CD4-positive, CD25-positive, alpha-beta regulatory T cell (primary cell): ENCODE measurements around the gene ASGR2. TPM values are rescaled to one million over a fixed set of nuclear protein-coding genes. Genes with fewer than 3 reads are reported as not detected.
"Not testable (repeated sequence)": the region's sequence is repeated elsewhere in the genome, so short reads cannot be mapped to it uniquely, and the experiment has no call there.

Source experiments
- ATAC-seq, 2 donors: fragments of 150-1000 bp; cut with Tn5 transposase; one replicate each; pipeline ENCODE4 v1.10.0; 2021; ENCODE audit warnings: low read depth in 2 of 2, moderate number of reproducible peaks in 2 of 2, moderate library complexity in 1 of 2
- DNase-seq, 3 donors: peaks; one replicate each; pipeline versions ENCODE4 v3.0.0 to v3.0.0-alpha.2; 2012 to 2022; ENCODE audit warnings: mixed read lengths in 1 of 3
- H3K27ac ChIP-seq: one replicate; pipeline ENCODE4 v1.7.0; 2013; ENCODE audit warnings: mild to moderate bottlenecking, low read length; ENCODE audit not compliant: insufficient read depth, poor library complexity, severe bottlenecking
- H3K27me3 ChIP-seq: one replicate; pipeline ENCODE4 v1.7.0; 2013; ENCODE audit warnings: low read length; ENCODE audit not compliant: control insufficient read depth, insufficient read depth
- H3K36me3 ChIP-seq: one replicate; pipeline ENCODE4 v1.7.0; 2013; ENCODE audit warnings: mild to moderate bottlenecking, low read length, moderate library complexity; ENCODE audit not compliant: control insufficient read depth, insufficient read depth
- H3K4me1 ChIP-seq: 2 replicates; pipeline ENCODE4 v1.7.0; 2013; ENCODE audit warnings: mild to moderate bottlenecking, low read length; ENCODE audit not compliant: insufficient read depth, control insufficient read depth, poor library complexity, severe bottlenecking
- H3K4me3 ChIP-seq: one replicate; pipeline ENCODE4 v1.7.0; 2013; ENCODE audit warnings: low read depth, mild to moderate bottlenecking, low read length, moderate library complexity
- H3K9me3 ChIP-seq, 2 experiments: 1 replicate in 1 of 2; 2 replicates in 1 of 2; pipeline ENCODE4 v1.7.0; 2013; ENCODE audit warnings: low read length in 2 of 2, mild to moderate bottlenecking in 1 of 2, moderate library complexity in 1 of 2; ENCODE audit not compliant: control insufficient read depth in 2 of 2
- H3K27ac Mint-ChIP-seq, 3 donors: one replicate each; pipeline ENCODE4 v1.8.0; 2020 to 2022; ENCODE audit warnings: mild to moderate bottlenecking in 3 of 3, mixed read lengths in 3 of 3, moderate library complexity in 2 of 3
- H3K27me3 Mint-ChIP-seq: one replicate; pipeline ENCODE4 v1.8.0; 2022; ENCODE audit warnings: mild to moderate bottlenecking, mixed read lengths
- H3K36me3 Mint-ChIP-seq: one replicate; pipeline ENCODE4 v1.8.0; 2020; ENCODE audit warnings: mixed read lengths
- H3K4me1 Mint-ChIP-seq, 4 donors: one replicate each; pipeline ENCODE4 v1.8.0; 2020 to 2022; ENCODE audit warnings: mixed read lengths in 4 of 4, mild to moderate bottlenecking in 1 of 4
- H3K4me3 Mint-ChIP-seq, 4 donors: one replicate each; pipeline ENCODE4 v1.8.0; 2020 to 2022; ENCODE audit warnings: mild to moderate bottlenecking in 4 of 4, mixed read lengths in 4 of 4, moderate library complexity in 3 of 4
- H3K9me3 Mint-ChIP-seq, 7 donors: one replicate each; pipeline ENCODE4 v1.8.0; 2020 to 2022; ENCODE audit warnings: mixed read lengths in 7 of 7, mild to moderate bottlenecking in 3 of 7, moderate library complexity in 2 of 7
- polyA plus RNA-seq, 4 donors: library from polyadenylated mRNA; unstranded; fragments of 300-500 nt; fragmentation: Illumina TruSeq; gene quantifications; one replicate each; pipeline ENCODE4 v1.2.3, GENCODE V29; 2021
- total RNA-seq: library from RNA; stranded (reverse); gene quantifications from one replicate; pipeline ENCODE4 v1.2.3, GENCODE V29; 2022

Gene ASGR2
- total and polyA plus RNA-seq, 5 donors from 2014 or later, result not detected

- Mint-ChIP-seq H3K4me1 (peaks cover 0 to 2% (median 0%) of the 10 kb centered on the region in 4 donors), H3K36me3 (no peaks in the 10 kb centered on the region), H3K4me3 (no peak overlapping the region), H3K27me3 (peaks cover 38% of the 10 kb centered on the region), H3K27ac (no peak overlapping the region), H3K9me3 (no peaks in the 10 kb centered on the region)
- Histone ChIP-seq H3K9me3 (no peaks in the 10 kb centered on the region), H3K4me1 (no peaks in the 10 kb centered on the region), H3K4me3 (no peak overlapping the region), H3K27ac (no peak overlapping the region), H3K36me3 (no peaks in the 10 kb centered on the region), H3K27me3 (no peaks in the 10 kb centered on the region)
- ATAC-seq (no peak), DNase-seq (no peak)
Measured at GRCh38 chr17:7094652-7095019, 20.0 kb downstream of the ASGR2 start.

- DNase-seq, result peak; percentile 15 to 36 (median 34)
- not testable (repeated sequence) for H3K4me3 ChIP-seq, ATAC-seq, H3K4me1 ChIP-seq, H3K9me3 Mint-ChIP-seq, H3K9me3 ChIP-seq, H3K36me3 Mint-ChIP-seq, H3K27me3 ChIP-seq, H3K4me1 Mint-ChIP-seq, H3K27ac Mint-ChIP-seq, H3K27ac ChIP-seq, H3K4me3 Mint-ChIP-seq, H3K36me3 ChIP-seq
- peaks cover 43% of the 10 kb centered on the region for H3K27me3 Mint-ChIP-seq
Measured at GRCh38 chr17:7091311-7092005, 23.2 kb downstream of the ASGR2 start.

DNA sequence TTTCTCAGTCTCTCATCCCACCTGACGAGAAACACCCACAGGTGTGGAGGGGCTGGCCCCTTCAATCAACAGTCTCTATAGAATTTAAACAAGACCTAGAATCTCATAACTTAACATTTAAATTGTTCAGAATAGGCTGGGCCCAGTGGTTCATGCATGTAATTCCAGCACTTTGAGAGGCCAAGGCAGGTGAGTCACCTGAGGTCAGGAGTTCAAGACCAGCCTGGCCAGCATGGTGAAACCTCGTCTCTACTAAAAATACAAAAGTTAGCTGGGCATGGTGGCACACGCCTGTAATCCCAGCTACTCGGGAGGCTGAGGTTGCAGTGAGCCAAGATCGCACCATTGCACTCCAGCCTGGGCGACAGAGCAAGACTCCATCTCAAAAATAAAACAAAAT lies 25.1 kb downstream of the ASGR2 start:
- not testable (repeated sequence) for H3K4me3 Mint-ChIP-seq, DNase-seq, H3K4me1 ChIP-seq, H3K4me3 ChIP-seq, H3K27ac Mint-ChIP-seq, H3K9me3 ChIP-seq, H3K4me1 Mint-ChIP-seq, H3K27ac ChIP-seq, H3K9me3 Mint-ChIP-seq, H3K36me3 Mint-ChIP-seq, ATAC-seq, H3K36me3 ChIP-seq, H3K27me3 ChIP-seq
- H3K27me3 Mint-ChIP-seq, result peaks cover 48% of the 10 kb centered on the region

- not testable (repeated sequence) for H3K27ac Mint-ChIP-seq
Measured at GRCh38 chr17:7088442-7088841, 26.2 kb downstream of the ASGR2 start.

DNA sequence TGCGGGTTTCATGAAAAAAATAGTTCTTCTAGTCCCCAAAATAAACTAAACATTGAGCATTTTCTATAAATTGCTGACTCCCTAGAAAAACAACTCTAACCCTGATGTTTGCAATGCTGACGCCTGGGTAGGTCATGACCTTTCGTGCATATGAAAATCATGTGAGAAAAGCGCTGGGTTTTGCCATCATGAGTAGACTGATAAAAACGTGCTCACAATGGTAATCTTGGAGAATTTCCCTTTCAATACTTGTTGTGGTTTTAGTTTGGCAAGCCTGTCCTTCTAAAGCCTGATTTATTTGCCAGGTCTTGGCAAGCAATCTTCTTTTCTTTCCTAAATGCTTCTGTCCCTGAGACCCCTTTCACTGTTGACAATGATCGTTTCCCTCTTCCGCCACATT lies 30.5 kb downstream of the ASGR2 start:
- peaks cover 4% of the 10 kb centered on the region for H3K27me3 ChIP-seq

More at GRCh38 chr17:7088442-7088841, 26.2 kb downstream of the ASGR2 start:
- not testable (repeated sequence) for H3K9me3 ChIP-seq, H3K27ac ChIP-seq, H3K4me3 ChIP-seq, H3K36me3 Mint-ChIP-seq, H3K9me3 Mint-ChIP-seq, H3K4me1 ChIP-seq, ATAC-seq, H3K36me3 ChIP-seq, H3K27me3 ChIP-seq, H3K4me3 Mint-ChIP-seq, DNase-seq
- Mint-ChIP-seq H3K27me3 (peaks cover 49% of the 10 kb centered on the region), H3K4me1 (peaks cover 0 to 12% (median 5%) of the 10 kb centered on the region in 4 donors)

GRCh38 chr17:7083592-7083991 lies 31.0 kb downstream of the ASGR2 start:
- H3K27me3 ChIP-seq, result peaks cover 4% of the 10 kb centered on the region
- H3K9me3 ChIP-seq, result no peaks in the 10 kb centered on the region
- H3K27ac ChIP-seq, result no peak overlapping the region
- Mint-ChIP-seq H3K9me3 (no peaks in the 10 kb centered on the region), H3K27ac (peak overlapping the region in 1 of 3 donors; percentile 33), H3K4me1 (peaks cover 0 to 24% (median 12%) of the 10 kb centered on the region in 4 donors), H3K4me3 (peak overlapping the region in 1 of 4 donors; percentile 38), H3K27me3 (peaks cover 46% of the 10 kb centered on the region), H3K36me3 (no peaks in the 10 kb centered on the region)
- ATAC-seq, result no peak
- no peak overlapping the region for H3K4me3 ChIP-seq
- peaks cover 12% of the 10 kb centered on the region for H3K4me1 ChIP-seq
- no peak for DNase-seq
- no peaks in the 10 kb centered on the region for H3K36me3 ChIP-seq

More for the DNA sequence above, 30.5 kb downstream of the ASGR2 start:
- ATAC-seq (no peak), DNase-seq (no peak)
- no peaks in the 10 kb centered on the region for H3K36me3 ChIP-seq
- H3K9me3 Mint-ChIP-seq, result no peaks in the 10 kb centered on the region
- peaks cover 12% of the 10 kb centered on the region for H3K4me1 ChIP-seq
- no peak overlapping the region for H3K27ac ChIP-seq
- H3K4me3 Mint-ChIP-seq, result peak overlapping the region in 1 of 4 donors; percentile 77
- H3K4me1 Mint-ChIP-seq, result peaks cover 0 to 24% (median 12%) of the 10 kb centered on the region in 4 donors
- no peaks in the 10 kb centered on the region for H3K9me3 ChIP-seq
- peaks cover 46% of the 10 kb centered on the region for H3K27me3 Mint-ChIP-seq
- H3K4me3 ChIP-seq, result no peak overlapping the region
- H3K27ac Mint-ChIP-seq, result no peak overlapping the region
- H3K36me3 Mint-ChIP-seq, result no peaks in the 10 kb centered on the region

GRCh38 chr17:7081341-7082062 lies 33.1 kb downstream of the ASGR2 start:
- Histone ChIP-seq H3K36me3 (no peaks in the 10 kb centered on the region), H3K9me3 (no peaks in the 10 kb centered on the region), H3K4me3 (peak overlapping the region; percentile 37), H3K4me1 (peaks cover 12% of the 10 kb centered on the region), H3K27me3 (peaks cover 4% of the 10 kb centered on the region), H3K27ac (no peak overlapping the region)
- no peaks in the 10 kb centered on the region for H3K36me3 Mint-ChIP-seq
- peaks cover 34% of the 10 kb centered on the region for H3K27me3 Mint-ChIP-seq
- DNase-seq, result peak in 2 of 3 donors; percentile 26 to 59
- peak overlapping the region in 2 of 4 donors; percentile 3 to 43 for H3K4me3 Mint-ChIP-seq
- peaks cover 0 to 24% (median 12%) of the 10 kb centered on the region in 4 donors for H3K4me1 Mint-ChIP-seq
- H3K27ac Mint-ChIP-seq, result no peak overlapping the region
- peak; percentile 55 to 63 for ATAC-seq
- H3K9me3 Mint-ChIP-seq, result no peaks in the 10 kb centered on the region
